B cell (primary cell): ENCODE data around the gene ORM1. TPM values are rescaled to one million over a fixed set of nuclear protein-coding genes. Genes with fewer than 3 reads are reported as not detected.

ENCODE experiments used
- ATAC-seq: fragments of 200-7000 bp; cut with Tn5 transposase; one replicate; pipeline ENCODE4 v1.10.0; 2021; ENCODE audit warnings: low read depth, mild to moderate bottlenecking, moderate number of reproducible peaks, moderate library complexity
- CTCF ChIA-PET: fragments of 350-600 bp; sonication (Branson Sonifier 250); formaldehyde crosslinking; loops from one replicate; lab custom pipeline; 2021; ENCODE audit warnings: antibody characterized with exemption, inconsistent platforms; lab: Charles Lee
- POLR2A ChIA-PET: fragments of 350-600 bp; sonication (Branson Sonifier 250); formaldehyde crosslinking; loops from one replicate; lab custom pipeline; 2021; ENCODE audit warnings: antibody characterized with exemption; lab: Charles Lee
- DNase-seq: peaks from one replicate; pipeline ENCODE4 v3.0.0; 2013
- H2AFZ ChIP-seq: 2 replicates; pipeline ENCODE4 v1.6.1; 2012; ENCODE audit warnings: mild to moderate bottlenecking, low read depth, low read length; ENCODE audit not compliant: insufficient read depth, poor library complexity, severe bottlenecking
- H3K27ac ChIP-seq, 2 donors: 1 replicate in 1 of 2; 2 replicates in 1 of 2; pipeline ENCODE4 v1.5.1; 2012 to 2013; ENCODE audit warnings: low read length in 2 of 2, mild to moderate bottlenecking in 2 of 2, moderate library complexity in 1 of 2
- H3K27me3 ChIP-seq, 4 experiments: fragments of 200-600 bp in 1 of 4; sonication (generic) in 1 of 4; replicated peaks in 1 of 4; 1 replicate in 2 of 4; 2 replicates in 2 of 4; pipeline versions ENCODE4 v1.6.1 to v1.7.0; 2013 to 2016; ENCODE audit warnings: low read length in 3 of 4, mild to moderate bottlenecking in 2 of 4, mixed read lengths in 1 of 4, moderate library complexity in 1 of 4; ENCODE audit not compliant: insufficient read depth in 4 of 4, control insufficient read depth in 3 of 4; ENCODE audit errors: control extremely low read depth in 1 of 4
- H3K36me3 ChIP-seq, 2 experiments: replicated peaks in 1 of 2; 1 replicate in 1 of 2; 2 replicates in 1 of 2; pipeline versions ENCODE4 v1.6.1 to v1.7.1; 2013; ENCODE audit warnings: low read length in 1 of 2; ENCODE audit not compliant: insufficient read depth in 2 of 2, control insufficient read depth in 1 of 2; ENCODE audit errors: control extremely low read depth in 1 of 2, extremely low read depth in 1 of 2
- H3K4me1 ChIP-seq, 2 donors: fragments of 200-600 bp in 1 of 2; sonication (generic) in 1 of 2; 1 replicate in 1 of 2; 2 replicates in 1 of 2; pipeline versions ENCODE4 v1.5.1 to v1.6.1; 2013 to 2017; ENCODE audit warnings: low read length in 2 of 2; ENCODE audit not compliant: control insufficient read depth in 2 of 2, insufficient read depth in 2 of 2
- H3K4me2 ChIP-seq: replicated peaks from 2 replicates; pipeline ENCODE3; 2012; ENCODE audit warnings: mild to moderate bottlenecking, low read depth, low read length; ENCODE audit not compliant: poor library complexity, severe bottlenecking
- H3K4me3 ChIP-seq, 5 experiments: fragments of 200-600 bp in 1 of 5; sonication (generic) in 1 of 5; 1 replicate in 3 of 5; 2 replicates in 2 of 5; pipeline versions ENCODE4 v1.5.1 to v1.7.0; 2011 to 2016; ENCODE audit warnings: low read length in 4 of 5, mild to moderate bottlenecking in 4 of 5, low read depth in 2 of 5, control low read depth in 1 of 5, moderate library complexity in 1 of 5; ENCODE audit not compliant: insufficient read depth in 1 of 5; ENCODE audit errors: control extremely low read depth in 1 of 5, extremely low read depth in 1 of 5
- H3K79me2 ChIP-seq: fragments of 200-600 bp; sonication (generic); one replicate; pipeline ENCODE4 v1.6.0; 2016; ENCODE audit warnings: low read length; ENCODE audit not compliant: control insufficient read depth, insufficient read depth
- H3K9ac ChIP-seq: fragments of 200-600 bp; sonication (generic); 2 replicates; pipeline ENCODE4 v1.6.1; 2017; ENCODE audit warnings: mild to moderate bottlenecking, low read length, moderate library complexity
- H3K9me3 ChIP-seq, 3 donors: one replicate each; pipeline versions ENCODE4 v1.6.1 to v1.7.1; 2013; ENCODE audit warnings: low read length in 2 of 3; ENCODE audit not compliant: control insufficient read depth in 2 of 3, insufficient read depth in 1 of 3; ENCODE audit errors: control extremely low read depth in 1 of 3
- H4K20me1 ChIP-seq: 2 replicates; pipeline ENCODE4 v1.6.0; 2012; ENCODE audit warnings: mild to moderate bottlenecking, low read length; ENCODE audit not compliant: insufficient read depth, control insufficient read depth, poor library complexity, severe bottlenecking
- H3K27ac Mint-ChIP-seq: one replicate; pipeline ENCODE4 v1.8.0; 2021; ENCODE audit warnings: mixed read lengths
- H3K27me3 Mint-ChIP-seq: one replicate; pipeline ENCODE4 v1.8.0; 2021; ENCODE audit warnings: mixed read lengths
- H3K4me1 Mint-ChIP-seq: one replicate; pipeline ENCODE4 v1.8.0; 2021; ENCODE audit warnings: mixed read lengths
- H3K4me3 Mint-ChIP-seq: one replicate; pipeline ENCODE4 v1.8.0; 2021; ENCODE audit warnings: mixed read lengths
- H3K9me3 Mint-ChIP-seq: one replicate; pipeline ENCODE4 v1.8.0; 2022; ENCODE audit warnings: mixed read lengths; ENCODE audit not compliant: insufficient read depth
- EZH2 ChIP-seq: IDR thresholded peaks from 2 replicates; pipeline ENCODE4 v1.6.1; 2012; ENCODE audit warnings: borderline replicate concordance, low read depth, mild to moderate bottlenecking, moderate library complexity, low read length; ENCODE audit not compliant: insufficient read depth, poor library complexity, severe bottlenecking
- WGBS: methylation state at CpG from one replicate; pipeline ENCODE4 v1.1.5; 2013; ENCODE audit warnings: missing lambda C conversion rate; ENCODE audit not compliant: insufficient coverage; 5-methylcytosine and 5-hydroxymethylcytosine counted together
- intact Hi-C: fragments of 100-400 bp; cut with micrococcal nuclease; formaldehyde crosslinking; loops from one replicate; pipeline ENCODE4 v1.10.0; 2022
- polyA plus RNA-seq: library from polyadenylated mRNA; depleted of rRNA; stranded (reverse); fragments of >200 nt; gene quantifications from 2 replicates; pipeline ENCODE4 v1.2.3, GENCODE V29; 2012
- total RNA-seq, 2 donors: library from RNA; stranded (reverse); fragments of 120-200 nt in 1 of 2; gene quantifications; 1 replicate in 1 of 2; 2 replicates in 1 of 2; pipeline versions ENCODE4 v1.2.3 to v1.2.4, GENCODE V29; 2013 to 2022
- TF ChIP-seq, protein P1 (sequence below): fragments of 200-600 bp; IDR thresholded peaks from one replicate; pipeline ENCODE4 v1.8.0; 2022; ENCODE audit warnings: antibody characterized with exemption, mild to moderate bottlenecking

Gene ORM1
- total and polyA plus RNA-seq, 2 donors (not counting 1 experiment from before 2014, with no cell fraction given) = 0.13 TPM; not detected in 1

- Mint-ChIP-seq H3K4me3 (no peak overlapping the region), H3K9me3 (no peaks in the 10 kb centered on the region), H3K27ac (peak overlapping the region; percentile 37), H3K27me3 (no peaks in the 10 kb centered on the region), H3K4me1 (peaks cover 37% of the 10 kb centered on the region)
- Histone ChIP-seq H3K27me3 (no peaks in the 10 kb centered on the region), H3K4me1 (peaks cover 6 to 24% of the 10 kb centered on the region in 2 donors), H3K4me2 (no peak overlapping the region), H3K36me3 (peaks cover 11 to 98% of the 10 kb centered on the region in 2 experiments), H4K20me1 (peaks cover 70% of the 10 kb centered on the region), H3K9ac (no peak overlapping the region), H3K4me3 (no peak overlapping the region), H3K9me3 (no peaks in the 10 kb centered on the region), H3K27ac (peak overlapping the region in 1 of 2 donors; percentile 58), H3K79me2 (peaks cover 22% of the 10 kb centered on the region), H2AFZ (no peak overlapping the region)
- ChIA-PET CTCF (interaction anchor here (0.5 to 9.3 kb wide), 5 partner anchors 30 to 288 kb away, joined by 3 to 91 read pairs (median 3); no protein-coding TSS in a partner anchor), POLR2A (interaction anchor here (1.0 to 1.2 kb wide), 2 partner anchors 29 to 42 kb away, joined by 3 read pairs; no protein-coding TSS in a partner anchor)
- DNase-seq = no peak
- no peak for ATAC-seq
- 100% methylated on average over 3 of the region's 9 CpGs for WGBS
- TF ChIP-seq EZH2 = no peak
- TF ChIP-seq, protein P1, sequence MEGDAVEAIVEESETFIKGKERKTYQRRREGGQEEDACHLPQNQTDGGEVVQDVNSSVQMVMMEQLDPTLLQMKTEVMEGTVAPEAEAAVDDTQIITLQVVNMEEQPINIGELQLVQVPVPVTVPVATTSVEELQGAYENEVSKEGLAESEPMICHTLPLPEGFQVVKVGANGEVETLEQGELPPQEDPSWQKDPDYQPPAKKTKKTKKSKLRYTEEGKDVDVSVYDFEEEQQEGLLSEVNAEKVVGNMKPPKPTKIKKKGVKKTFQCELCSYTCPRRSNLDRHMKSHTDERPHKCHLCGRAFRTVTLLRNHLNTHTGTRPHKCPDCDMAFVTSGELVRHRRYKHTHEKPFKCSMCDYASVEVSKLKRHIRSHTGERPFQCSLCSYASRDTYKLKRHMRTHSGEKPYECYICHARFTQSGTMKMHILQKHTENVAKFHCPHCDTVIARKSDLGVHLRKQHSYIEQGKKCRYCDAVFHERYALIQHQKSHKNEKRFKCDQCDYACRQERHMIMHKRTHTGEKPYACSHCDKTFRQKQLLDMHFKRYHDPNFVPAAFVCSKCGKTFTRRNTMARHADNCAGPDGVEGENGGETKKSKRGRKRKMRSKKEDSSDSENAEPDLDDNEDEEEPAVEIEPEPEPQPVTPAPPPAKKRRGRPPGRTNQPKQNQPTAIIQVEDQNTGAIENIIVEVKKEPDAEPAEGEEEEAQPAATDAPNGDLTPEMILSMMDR = no peak
- intact Hi-C loops = no loop called here
Observed at GRCh38 chr9:114343471-114344187, 20.7 kb downstream of the ORM1 start.

GRCh38 chr9:114344188-114344566 is 21.3 kb downstream of the ORM1 start:
- no peak overlapping the region for H3K4me3 Mint-ChIP-seq
- no peaks in the 10 kb centered on the region for H3K9me3 Mint-ChIP-seq
- intact Hi-C loops = no loop called here
- H3K27me3 Mint-ChIP-seq = no peaks in the 10 kb centered on the region
- Histone ChIP-seq H3K4me1 (peaks cover 11 to 25% of the 10 kb centered on the region in 2 donors), H2AFZ (no peak overlapping the region), H3K27ac (peak overlapping the region in 1 of 2 donors; percentile 43), H3K79me2 (peaks cover 22% of the 10 kb centered on the region), H3K4me3 (no peak overlapping the region), H3K36me3 (peaks cover 10 to 98% of the 10 kb centered on the region in 2 experiments), H3K9me3 (no peaks in the 10 kb centered on the region), H3K9ac (no peak overlapping the region), H4K20me1 (peaks cover 70% of the 10 kb centered on the region), H3K4me2 (no peak overlapping the region), H3K27me3 (no peaks in the 10 kb centered on the region)
- ChIA-PET POLR2A (interaction anchor here (1.2 kb wide), 1 partner anchor 41 kb away, joined by 3 read pairs; no protein-coding TSS in a partner anchor), CTCF (interaction anchor here (0.5 to 9.3 kb wide), 3 partner anchors 60 to 288 kb away, joined by 3 to 91 read pairs (median 3); no protein-coding TSS in a partner anchor)
- DNase-seq = no peak
- 94% methylated on average over 8 of the region's 11 CpGs for WGBS
- no peak for ATAC-seq
- TF ChIP-seq, protein P1 = no peak
- no peak for TF ChIP-seq EZH2
- H3K27ac Mint-ChIP-seq = peak overlapping the region; percentile 13
- H3K4me1 Mint-ChIP-seq = peaks cover 38% of the 10 kb centered on the region
